Calu3 (cell line): ENCODE measurements around the gene ATP11A. TPM values are rescaled to one million over a fixed set of nuclear protein-coding genes. Genes with fewer than 3 reads are reported as not detected.

ENCODE experiments used
- BruUV-seq: library from RNA; stranded (reverse); fragments of 400-500 nt; replicated peaks from 2 replicates; lab custom pipeline; 2021; lab: Mats Ljungman, UMichigan
- CTCF ChIA-PET: fragments of 300-600 bp; sonication (Branson Sonifier 250); formaldehyde crosslinking; loops from one replicate; lab custom pipeline; 2022; ENCODE audit warnings: antibody characterized with exemption; lab: Charles Lee
- DNase-seq: peaks from one replicate; pipeline ENCODE4 v3.0.0; 2022
- H3K27ac Mint-ChIP-seq: one replicate; pipeline ENCODE4 v1.8.0; 2022; ENCODE audit warnings: mixed read lengths; ENCODE audit not compliant: unreplicated experiment
- H3K27me3 Mint-ChIP-seq: one replicate; pipeline ENCODE4 v1.8.0; 2022; ENCODE audit warnings: mixed read lengths; ENCODE audit not compliant: unreplicated experiment
- H3K36me3 Mint-ChIP-seq: one replicate; pipeline ENCODE4 v1.8.0; 2022; ENCODE audit warnings: mild to moderate bottlenecking, moderate library complexity, mixed read lengths; ENCODE audit not compliant: insufficient read depth, unreplicated experiment
- H3K4me1 Mint-ChIP-seq: one replicate; pipeline ENCODE4 v1.8.0; 2022; ENCODE audit warnings: mild to moderate bottlenecking, low read depth, mixed read lengths; ENCODE audit not compliant: unreplicated experiment
- H3K4me3 Mint-ChIP-seq: one replicate; pipeline ENCODE4 v1.8.0; 2022; ENCODE audit warnings: mild to moderate bottlenecking, low read depth, moderate library complexity, mixed read lengths; ENCODE audit not compliant: unreplicated experiment
- H3K9me3 Mint-ChIP-seq: one replicate; pipeline ENCODE4 v1.8.0; 2022; ENCODE audit warnings: low read depth, mixed read lengths; ENCODE audit not compliant: unreplicated experiment
- intact Hi-C: fragments of 100-400 bp; cut with micrococcal nuclease; formaldehyde crosslinking; loops from one replicate; pipeline ENCODE4 v1.10.0; 2022; ENCODE audit not compliant: unreplicated experiment
- total RNA-seq: library from RNA; stranded (reverse); gene quantifications from 2 replicates; pipeline ENCODE4 v1.2.3, GENCODE V29; 2022
- TF ChIP-seq, protein P1 (sequence below): fragments of 200-600 bp; IDR thresholded peaks from one replicate; pipeline ENCODE4 v1.8.0; 2022; ENCODE audit warnings: antibody characterized with exemption; ENCODE audit not compliant: unreplicated experiment

Gene ATP11A
- total RNA-seq, 1 experiment from 2014 or later = 115 TPM

DNA sequence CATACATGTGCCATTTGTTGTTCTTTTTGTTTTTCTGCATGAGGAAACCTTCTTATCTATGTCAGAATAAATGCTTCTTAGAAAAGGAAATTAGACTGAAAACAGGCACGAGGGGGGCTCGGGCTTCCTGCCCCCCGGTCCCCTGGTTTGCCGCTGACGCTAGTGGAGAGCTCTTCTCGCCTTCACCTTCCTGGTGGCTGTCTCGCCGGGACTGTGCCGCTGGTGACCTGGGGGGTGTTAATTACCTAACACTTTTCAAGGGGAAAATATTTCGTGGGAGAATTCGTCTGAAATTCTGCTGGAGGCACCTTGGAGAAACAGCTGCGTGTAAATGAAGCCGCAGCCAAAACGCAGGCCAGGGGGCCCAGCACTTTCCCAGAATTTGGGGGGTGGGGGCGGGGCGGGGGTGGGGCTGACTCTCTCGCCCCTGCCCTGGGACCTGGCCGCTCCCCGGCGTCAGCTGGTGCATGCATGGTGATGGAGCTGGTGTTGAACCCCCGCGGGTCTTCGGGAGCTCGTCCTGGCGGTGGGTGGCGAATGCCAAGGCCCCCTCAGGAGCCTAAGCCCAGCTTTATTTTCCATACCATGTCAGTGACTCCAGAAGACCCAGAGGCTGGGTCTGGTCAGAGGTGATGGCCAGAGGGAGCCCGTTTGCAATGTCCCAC, 220.9 kb downstream of the ATP11A start:
- no peaks in the 10 kb centered on the region for H3K27me3 Mint-ChIP-seq
- no peaks in the 10 kb centered on the region for H3K9me3 Mint-ChIP-seq
- CTCF ChIA-PET = no interaction called here
- no peak for DNase-seq
- H3K4me1 Mint-ChIP-seq = no peaks in the 10 kb centered on the region
- BruUV-seq = no TSS peak
- intact Hi-C loops = no loop called here
- H3K4me3 Mint-ChIP-seq = no peak overlapping the region
- H3K36me3 Mint-ChIP-seq = no peaks in the 10 kb centered on the region
- no peak overlapping the region for H3K27ac Mint-ChIP-seq
- TF ChIP-seq, protein P1, sequence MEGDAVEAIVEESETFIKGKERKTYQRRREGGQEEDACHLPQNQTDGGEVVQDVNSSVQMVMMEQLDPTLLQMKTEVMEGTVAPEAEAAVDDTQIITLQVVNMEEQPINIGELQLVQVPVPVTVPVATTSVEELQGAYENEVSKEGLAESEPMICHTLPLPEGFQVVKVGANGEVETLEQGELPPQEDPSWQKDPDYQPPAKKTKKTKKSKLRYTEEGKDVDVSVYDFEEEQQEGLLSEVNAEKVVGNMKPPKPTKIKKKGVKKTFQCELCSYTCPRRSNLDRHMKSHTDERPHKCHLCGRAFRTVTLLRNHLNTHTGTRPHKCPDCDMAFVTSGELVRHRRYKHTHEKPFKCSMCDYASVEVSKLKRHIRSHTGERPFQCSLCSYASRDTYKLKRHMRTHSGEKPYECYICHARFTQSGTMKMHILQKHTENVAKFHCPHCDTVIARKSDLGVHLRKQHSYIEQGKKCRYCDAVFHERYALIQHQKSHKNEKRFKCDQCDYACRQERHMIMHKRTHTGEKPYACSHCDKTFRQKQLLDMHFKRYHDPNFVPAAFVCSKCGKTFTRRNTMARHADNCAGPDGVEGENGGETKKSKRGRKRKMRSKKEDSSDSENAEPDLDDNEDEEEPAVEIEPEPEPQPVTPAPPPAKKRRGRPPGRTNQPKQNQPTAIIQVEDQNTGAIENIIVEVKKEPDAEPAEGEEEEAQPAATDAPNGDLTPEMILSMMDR = no peak

DNA sequence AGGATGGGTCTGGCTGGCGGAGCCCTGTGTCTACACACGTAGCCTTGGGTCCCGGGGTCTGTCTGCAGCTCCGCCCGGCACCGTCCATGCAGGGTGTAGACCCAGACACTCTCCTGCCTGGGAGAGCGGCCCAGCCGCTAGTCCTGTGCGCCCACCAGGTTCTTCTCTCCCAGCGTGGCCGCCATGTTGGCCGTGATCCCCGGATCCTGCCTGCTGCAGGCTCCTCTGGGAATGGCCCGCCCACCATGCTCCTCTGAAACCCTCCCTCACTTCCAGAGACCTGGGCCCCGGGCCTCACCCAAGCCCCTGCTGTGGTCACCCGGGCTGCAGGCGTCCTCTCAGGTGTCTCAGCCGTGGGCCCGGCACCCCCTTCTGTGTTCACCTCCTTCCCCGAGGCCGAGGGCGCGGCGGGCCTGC, 221.5 kb downstream of the ATP11A start:
- H3K9me3 Mint-ChIP-seq = no peaks in the 10 kb centered on the region
- no peaks in the 10 kb centered on the region for H3K4me1 Mint-ChIP-seq
- TF ChIP-seq, protein P1 = no peak
- H3K4me3 Mint-ChIP-seq = no peak overlapping the region
- no TSS peak for BruUV-seq
- H3K36me3 Mint-ChIP-seq = no peaks in the 10 kb centered on the region
- intact Hi-C loops = no loop called here
- no peak overlapping the region for H3K27ac Mint-ChIP-seq
- DNase-seq = no peak
- CTCF ChIA-PET = no interaction called here
- no peaks in the 10 kb centered on the region for H3K27me3 Mint-ChIP-seq

DNA sequence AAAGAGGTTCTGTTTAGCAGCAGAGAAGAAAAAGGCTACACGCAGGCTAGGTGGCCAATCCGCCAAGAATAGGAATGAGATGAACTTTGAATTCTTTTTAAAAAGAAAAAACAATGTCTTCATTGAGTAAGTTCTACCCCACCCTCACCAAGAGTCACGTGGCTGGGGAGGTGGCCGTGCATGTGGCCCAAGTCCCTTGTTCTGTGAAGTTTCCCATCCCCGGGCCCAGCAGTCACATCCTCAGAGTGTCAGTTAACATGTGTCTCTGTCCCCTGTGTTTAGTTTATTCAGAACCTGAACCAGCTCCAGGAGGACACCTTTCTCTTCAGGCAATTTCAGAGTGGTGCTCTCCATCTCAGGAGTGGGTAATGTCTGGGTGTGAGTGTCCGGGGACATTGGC, 222.0 kb downstream of the ATP11A start:
- TF ChIP-seq, protein P1 = no peak
- CTCF ChIA-PET = no interaction called here
- no peak for DNase-seq
- BruUV-seq = no TSS peak
- Mint-ChIP-seq H3K4me3 (no peak overlapping the region), H3K4me1 (no peaks in the 10 kb centered on the region), H3K27ac (no peak overlapping the region), H3K27me3 (no peaks in the 10 kb centered on the region), H3K36me3 (no peaks in the 10 kb centered on the region), H3K9me3 (no peaks in the 10 kb centered on the region)
- intact Hi-C loops = no loop called here

DNA sequence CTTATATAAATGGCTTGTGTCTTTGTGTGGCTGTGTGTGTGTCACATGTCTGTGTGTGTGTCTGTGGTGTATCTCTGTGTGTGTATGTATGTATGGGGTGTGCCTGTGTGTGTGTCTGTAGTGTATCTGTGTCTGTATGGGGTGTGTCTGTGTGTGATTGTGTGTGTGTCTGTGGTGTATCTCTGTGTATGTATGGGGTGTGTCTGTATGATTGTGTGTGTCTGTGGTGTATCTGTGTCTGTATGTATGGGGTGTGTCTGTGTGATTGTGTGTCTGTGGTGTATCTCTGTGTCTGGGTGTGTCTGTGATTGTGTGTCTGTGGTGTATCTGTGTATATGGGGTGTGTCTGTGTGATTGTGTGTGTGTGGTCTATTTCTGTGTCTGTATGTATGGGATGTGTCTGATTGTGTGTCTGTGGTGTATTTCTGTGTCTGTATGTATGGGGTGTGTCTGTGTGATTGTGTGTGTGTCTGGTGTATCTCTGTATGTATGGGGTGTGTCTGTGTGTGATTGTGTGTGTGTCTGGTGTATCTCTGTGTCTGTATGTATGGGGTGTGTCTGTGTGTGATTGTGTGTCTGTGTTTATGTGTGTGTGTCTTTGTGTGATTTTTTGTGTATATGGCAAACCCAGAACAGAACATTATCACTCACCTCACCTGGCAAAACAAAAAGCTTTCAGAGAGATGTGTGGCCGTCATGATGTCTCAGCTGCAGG, 223.0 kb downstream of the ATP11A start:
- Mint-ChIP-seq H3K27me3 (no peaks in the 10 kb centered on the region), H3K9me3 (no peaks in the 10 kb centered on the region), H3K36me3 (no peaks in the 10 kb centered on the region), H3K27ac (no peak overlapping the region), H3K4me3 (no peak overlapping the region), H3K4me1 (no peaks in the 10 kb centered on the region)
- DNase-seq = no peak
- no TSS peak for BruUV-seq
- CTCF ChIA-PET = no interaction called here
- TF ChIP-seq, protein P1 = no peak
- intact Hi-C loops = no loop called here
